Endothelial cell of umbilical vein (primary cell): ENCODE results near the gene TIMP4. TPM values are rescaled to one million over a fixed set of nuclear protein-coding genes. Genes with fewer than 3 reads are reported as not detected.

Source experiments
- BruUV-seq: library from RNA; stranded (reverse); fragments of 400-500 nt; replicated peaks from 2 replicates; lab custom pipeline; 2021; lab: Mats Ljungman, UMichigan
- CTCF ChIA-PET: fragments of 300-600, 350-600 bp; sonication (Branson Sonifier 250); formaldehyde crosslinking; loops from one replicate; lab custom pipeline; 2021; ENCODE audit warnings: antibody characterized with exemption, inconsistent platforms; lab: Charles Lee
- POLR2A ChIA-PET: fragments of 300-600, 350-600 bp; sonication (Branson Sonifier 250); formaldehyde crosslinking; loops from one replicate; lab custom pipeline; 2021; ENCODE audit warnings: antibody characterized with exemption, inconsistent platforms; lab: Charles Lee
- DNase-seq: peaks from one replicate; pipeline ENCODE4 v3.0.0-alpha.2; 2011; ENCODE audit warnings: low read depth, low spot score
- FAIRE-seq: peaks from 2 replicates; lab custom pipeline; 2011; peaks lifted over from hg19 to GRCh38; lab: Jason Lieb, UNC
- H2AFZ ChIP-seq: 2 replicates; pipeline ENCODE4 v1.6.0; 2012; ENCODE audit warnings: low read depth, low read length, control low read depth, inconsistent platforms
- H3K27ac ChIP-seq: 2 replicates; pipeline ENCODE4 v1.5.1; 2011; ENCODE audit warnings: low read depth, mild to moderate bottlenecking, control low read depth, low read length, moderate library complexity; ENCODE audit not compliant: insufficient read depth
- H3K27me3 ChIP-seq, 2 experiments: 2 replicates each; pipeline versions ENCODE4 v1.6.0 to v1.6.1; 2011; ENCODE audit warnings: low read length in 2 of 2, mixed read lengths in 1 of 2; ENCODE audit not compliant: control insufficient read depth in 2 of 2, insufficient read depth in 2 of 2
- H3K36me3 ChIP-seq, 2 experiments: 2 replicates in 1 of 2; 3 replicates in 1 of 2; pipeline ENCODE4 v1.5.1; 2011; ENCODE audit warnings: low read length in 2 of 2, mild to moderate bottlenecking in 1 of 2, moderate library complexity in 1 of 2; ENCODE audit not compliant: control insufficient read depth in 2 of 2, insufficient read depth in 2 of 2; ENCODE audit errors: extremely low read depth in 1 of 2
- H3K4me1 ChIP-seq: 3 replicates; pipeline ENCODE4 v1.5.1; 2011; ENCODE audit warnings: mild to moderate bottlenecking, low read length; ENCODE audit not compliant: control insufficient read depth, insufficient read depth; ENCODE audit errors: extremely low read depth
- H3K4me2 ChIP-seq: 2 replicates; pipeline ENCODE4 v1.6.1; 2011; ENCODE audit warnings: low read length, control low read depth, mixed read lengths; ENCODE audit not compliant: insufficient read depth
- H3K4me3 ChIP-seq, 3 experiments: fragments of 200-600 bp in 1 of 3; sonication (generic), shearing (Covaris generic) in 1 of 3; replicated peaks in 1 of 3; 2 replicates each; pipeline ENCODE4 v1.5.1; 2011 to 2016; ENCODE audit warnings: control low read depth in 3 of 3, low read length in 3 of 3, mild to moderate bottlenecking in 2 of 3, inconsistent platforms in 1 of 3, low read depth in 1 of 3, moderate library complexity in 1 of 3; ENCODE audit not compliant: insufficient read depth in 1 of 3
- H3K79me2 ChIP-seq: 2 replicates; pipeline ENCODE4 v1.6.0; 2012; ENCODE audit warnings: low read length, inconsistent platforms; ENCODE audit not compliant: control insufficient read depth, insufficient read depth
- H3K9ac ChIP-seq: replicated peaks from 2 replicates; pipeline ENCODE3; 2011; ENCODE audit warnings: low read length, control low read depth; ENCODE audit not compliant: insufficient read depth; ENCODE audit errors: extremely low read depth
- H3K9me1 ChIP-seq: replicated peaks from 3 replicates; pipeline ENCODE4 v1.6.0; 2011; ENCODE audit warnings: mild to moderate bottlenecking, low read length; ENCODE audit not compliant: control insufficient read depth, insufficient read depth; ENCODE audit errors: extremely low read depth
- H3K9me3 ChIP-seq: replicated peaks from 2 replicates; pipeline ENCODE4 v1.5.1; 2012; ENCODE audit warnings: low read length, inconsistent platforms; ENCODE audit not compliant: control insufficient read depth, insufficient read depth
- H4K20me1 ChIP-seq: replicated peaks from 2 replicates; pipeline ENCODE3; 2011; ENCODE audit warnings: mild to moderate bottlenecking, low read length; ENCODE audit not compliant: control insufficient read depth, insufficient read depth; ENCODE audit errors: extremely low read depth
- FOS ChIP-seq: IDR thresholded peaks from 2 replicates; pipeline ENCODE4 v1.6.1; 2011; ENCODE audit warnings: mild to moderate bottlenecking, low read length, moderate library complexity, borderline replicate concordance; ENCODE audit not compliant: insufficient read depth
- JUN ChIP-seq: IDR thresholded peaks from 2 replicates; pipeline ENCODE4 v1.6.1; 2011; ENCODE audit warnings: borderline replicate concordance, low read depth; ENCODE audit not compliant: insufficient read length, insufficient read depth
- POLR2A ChIP-seq: IDR thresholded peaks from 2 replicates; pipeline ENCODE4 v1.6.1; 2012; ENCODE audit warnings: low read depth, mild to moderate bottlenecking, control low read depth, low read length
- dilution Hi-C: fragments of 300-500 bp; cut with MboI; formaldehyde crosslinking; loops from one replicate; pipeline ENCODE4 v1.15.0; 2019; ENCODE audit warnings: low sequenced_read_pairs; ENCODE audit not compliant: extremely low pct_ligation_motif_present
- intact Hi-C: fragments of 100-400 bp; cut with micrococcal nuclease; formaldehyde crosslinking; loops from one replicate; pipeline ENCODE4 v1.10.0; 2022
- polyA plus RNA-seq, 4 experiments: library from polyadenylated mRNA; depleted of rRNA in 3 of 4; stranded (reverse) in 3 of 4; unstranded in 1 of 4; fragments of >200 nt; gene quantifications; 2 replicates each; pipeline versions ENCODE4 v1.2.1 to v1.2.3, GENCODE V29; 2011 to 2012; ENCODE audit warnings: missing spikeins in 1 of 4
- total RNA-seq: library from RNA; stranded (reverse); gene quantifications from 2 replicates; pipeline ENCODE4 v1.2.3, GENCODE V29; 2021
- TF ChIP-seq, protein P1 (sequence below), 2 donors: IDR thresholded peaks; 1 replicate in 1 of 2; 2 replicates in 1 of 2; pipeline ENCODE4 v1.5.1; 2011; ENCODE audit warnings: low read length in 2 of 2, mild to moderate bottlenecking in 2 of 2, moderate library complexity in 2 of 2, control low read depth in 1 of 2, inconsistent platforms in 1 of 2, low read depth in 1 of 2; ENCODE audit not compliant: insufficient read depth in 1 of 2; ENCODE audit errors: extremely low read depth in 1 of 2

The TIMP4 gene
- total and polyA plus RNA-seq, 2 donors (not counting 3 experiments of a cell fraction or from before 2014, with no cell fraction given), result 0.07 to 0.40 TPM

DNA sequence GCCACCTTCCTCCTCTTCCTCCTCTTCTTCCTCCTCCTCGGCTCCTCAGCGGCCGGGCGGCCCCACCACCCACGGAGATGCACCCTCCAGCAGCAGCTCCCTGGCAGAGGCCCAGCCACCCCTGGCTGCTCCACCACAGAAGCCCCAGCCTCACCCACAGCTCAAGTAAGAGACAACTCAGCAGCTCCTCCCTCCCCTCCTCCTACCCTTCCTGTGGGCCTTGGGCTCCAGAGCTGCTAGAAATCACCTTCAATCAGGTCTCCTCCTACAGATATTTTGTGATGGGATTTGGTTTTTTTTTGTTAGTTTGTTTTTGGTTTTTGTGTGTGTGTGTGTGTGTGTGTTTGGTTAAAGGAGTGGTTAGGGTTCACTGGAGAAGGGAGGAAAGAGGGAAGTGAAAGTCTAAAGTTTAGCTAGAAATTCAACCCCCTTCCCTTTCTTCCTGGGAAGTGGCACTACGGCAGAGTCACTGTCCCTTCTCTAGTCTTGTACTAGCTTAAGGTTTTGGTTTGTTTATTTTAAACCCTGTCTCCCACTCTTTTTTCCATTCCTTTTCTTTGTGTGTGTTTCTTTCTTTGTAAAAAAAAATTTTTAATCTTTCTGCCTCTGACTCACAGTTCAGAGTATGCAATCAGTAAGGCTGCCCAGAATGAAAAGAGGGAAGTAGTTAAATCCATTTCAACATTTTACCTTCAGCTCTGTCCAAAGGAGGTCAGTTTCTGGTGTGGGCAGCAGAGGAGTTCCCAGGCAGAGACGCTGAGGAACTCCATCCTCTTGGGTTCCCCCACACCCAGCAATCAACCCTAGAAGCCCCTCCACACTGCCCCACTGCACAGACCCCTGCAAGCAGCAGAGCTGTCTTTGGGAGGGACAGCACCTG, 29.0 kb upstream of the TIMP4 start:
- H3K27me3 ChIP-seq, result no peaks in the 10 kb centered on the region
- ChIA-PET CTCF (interaction anchor here (0.9 to 2.6 kb wide), 3 partner anchors 9 to 292 kb away, joined by 3 to 33 read pairs (median 7); no protein-coding TSS in a partner anchor), POLR2A (interaction anchor here (0.6 kb wide), 1 partner anchor 30 kb away, joined by 6 read pairs; no protein-coding TSS in a partner anchor)
- no peaks in the 10 kb centered on the region for H3K79me2 ChIP-seq
- no peak for FAIRE-seq
- dilution Hi-C loops (no loop called here), intact Hi-C loops (no loop called here)
- peaks cover 12% of the 10 kb centered on the region for H3K4me1 ChIP-seq
- BruUV-seq, result no TSS peak
- no peak overlapping the region for H3K27ac ChIP-seq
- no peak overlapping the region for H3K4me3 ChIP-seq
- H3K36me3 ChIP-seq, result no peaks in the 10 kb centered on the region
- peak; percentile 17 for DNase-seq
- peak overlapping the region; percentile 36 for H2AFZ ChIP-seq
- no peak overlapping the region for H3K4me2 ChIP-seq
- H3K9me1 ChIP-seq, result no peaks in the 10 kb centered on the region
- peak; percentile 35 for TF ChIP-seq FOS
- TF ChIP-seq, protein P1, sequence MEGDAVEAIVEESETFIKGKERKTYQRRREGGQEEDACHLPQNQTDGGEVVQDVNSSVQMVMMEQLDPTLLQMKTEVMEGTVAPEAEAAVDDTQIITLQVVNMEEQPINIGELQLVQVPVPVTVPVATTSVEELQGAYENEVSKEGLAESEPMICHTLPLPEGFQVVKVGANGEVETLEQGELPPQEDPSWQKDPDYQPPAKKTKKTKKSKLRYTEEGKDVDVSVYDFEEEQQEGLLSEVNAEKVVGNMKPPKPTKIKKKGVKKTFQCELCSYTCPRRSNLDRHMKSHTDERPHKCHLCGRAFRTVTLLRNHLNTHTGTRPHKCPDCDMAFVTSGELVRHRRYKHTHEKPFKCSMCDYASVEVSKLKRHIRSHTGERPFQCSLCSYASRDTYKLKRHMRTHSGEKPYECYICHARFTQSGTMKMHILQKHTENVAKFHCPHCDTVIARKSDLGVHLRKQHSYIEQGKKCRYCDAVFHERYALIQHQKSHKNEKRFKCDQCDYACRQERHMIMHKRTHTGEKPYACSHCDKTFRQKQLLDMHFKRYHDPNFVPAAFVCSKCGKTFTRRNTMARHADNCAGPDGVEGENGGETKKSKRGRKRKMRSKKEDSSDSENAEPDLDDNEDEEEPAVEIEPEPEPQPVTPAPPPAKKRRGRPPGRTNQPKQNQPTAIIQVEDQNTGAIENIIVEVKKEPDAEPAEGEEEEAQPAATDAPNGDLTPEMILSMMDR (IDR thresholded peaks at IDR 0.05; ENCODE audit: extremely low read depth in 1 of 2, insufficient read depth in 1 of 2, low read depth in 1 of 2, low read length in 2 of 2), result no peak
- TF ChIP-seq POLR2A, result no peak
- TF ChIP-seq JUN, result no peak
- no peak overlapping the region for H3K9ac ChIP-seq
- no peaks in the 10 kb centered on the region for H3K9me3 ChIP-seq
- H4K20me1 ChIP-seq, result no peaks in the 10 kb centered on the region
